Right renal cortex interstitium (tissue), 3 donors: Measurements from ENCODE around the gene NPFFR1. TPM values are rescaled to one million over a fixed set of nuclear protein-coding genes. Genes with fewer than 3 reads are reported as not detected.

Source experiments
- DNase-seq, 3 donors: peaks; one replicate each; pipeline ENCODE4 v3.0.0-alpha.2; 2013; ENCODE audit warnings: low read depth in 3 of 3, low spot score in 2 of 3
- polyA plus RNA-seq, 3 donors: library from polyadenylated mRNA; unstranded; fragments of 120-200 nt; gene quantifications; one replicate each; pipeline ENCODE4 v1.2.1, GENCODE V29; 2013; ENCODE audit not compliant: insufficient read length in 3 of 3

The NPFFR1 gene
- polyA plus RNA-seq, 3 donors = 0.12 to 0.15 (median 0.13) TPM

DNA sequence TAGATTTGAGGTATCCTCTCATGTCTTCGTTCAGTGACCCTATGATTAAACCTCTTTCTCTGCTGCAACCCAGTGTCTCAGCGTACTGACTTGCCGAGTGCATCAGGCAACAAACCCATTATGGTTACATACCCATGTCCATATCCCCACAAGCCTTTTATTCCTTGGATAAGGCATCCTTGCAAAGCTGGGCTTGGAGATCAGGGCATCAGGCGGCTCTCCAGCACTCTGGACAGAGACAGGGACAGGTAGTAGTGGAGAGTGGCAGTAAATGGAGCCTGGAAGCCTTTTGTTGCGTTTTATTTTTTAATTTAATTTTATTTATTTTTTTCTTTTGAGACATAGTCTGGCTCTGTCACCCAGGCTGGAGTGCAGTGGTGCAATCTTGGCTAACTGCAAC, 32.0 kb upstream of the NPFFR1 start:
- no peak for DNase-seq

DNA sequence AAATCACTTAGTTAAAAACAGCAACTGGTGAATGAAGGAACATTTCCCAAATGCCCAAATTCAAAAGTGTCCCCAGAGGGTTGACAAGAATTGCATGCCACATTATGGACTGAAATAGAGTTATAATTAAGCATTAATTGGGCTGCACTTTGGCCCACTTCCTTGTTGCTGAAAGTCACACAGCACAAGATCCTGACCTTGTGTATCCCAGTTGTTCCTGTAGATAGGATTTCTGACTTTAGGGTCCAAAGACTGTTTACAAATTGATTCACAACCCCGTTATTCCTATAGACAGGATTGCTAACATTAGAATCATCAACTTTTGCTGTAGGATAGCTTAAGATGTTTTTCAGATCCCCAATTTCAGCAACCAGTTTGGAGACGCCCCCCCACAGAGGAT, 31.5 kb upstream of the NPFFR1 start:
- no peak for DNase-seq

DNA sequence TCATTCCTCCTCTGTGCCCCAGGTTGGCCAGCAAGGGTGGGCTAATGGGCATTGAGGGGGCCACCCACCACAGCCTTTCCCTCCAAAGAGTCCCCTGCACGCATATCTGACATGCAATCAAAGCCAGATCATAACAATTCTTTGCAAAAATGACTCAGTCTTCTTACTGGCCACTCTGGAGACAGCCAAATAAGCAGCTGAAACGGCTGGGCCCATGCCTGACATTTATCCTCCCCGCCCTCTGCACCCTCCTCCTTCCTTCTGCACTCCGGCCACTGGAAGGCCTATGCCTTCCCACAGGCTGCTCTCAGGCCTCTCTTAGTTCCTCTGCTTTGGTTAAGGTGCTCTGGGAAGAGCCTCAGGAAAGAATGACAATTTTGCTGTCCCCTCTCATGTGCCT, 29.2 kb upstream of the NPFFR1 start:
- DNase-seq = no peak

GRCh38 chr10:70312249-70312648, 28.4 kb upstream of the NPFFR1 start:
- no peak for DNase-seq

GRCh38 chr10:70311698-70312097, 27.9 kb upstream of the NPFFR1 start:
- no peak for DNase-seq

- no peak for DNase-seq
These were observed 25.9 kb upstream of the NPFFR1 start for GRCh38 chr10:70309661-70310060.

GRCh38 chr10:70308121-70309060, 24.6 kb upstream of the NPFFR1 start:
- no peak for DNase-seq

DNA sequence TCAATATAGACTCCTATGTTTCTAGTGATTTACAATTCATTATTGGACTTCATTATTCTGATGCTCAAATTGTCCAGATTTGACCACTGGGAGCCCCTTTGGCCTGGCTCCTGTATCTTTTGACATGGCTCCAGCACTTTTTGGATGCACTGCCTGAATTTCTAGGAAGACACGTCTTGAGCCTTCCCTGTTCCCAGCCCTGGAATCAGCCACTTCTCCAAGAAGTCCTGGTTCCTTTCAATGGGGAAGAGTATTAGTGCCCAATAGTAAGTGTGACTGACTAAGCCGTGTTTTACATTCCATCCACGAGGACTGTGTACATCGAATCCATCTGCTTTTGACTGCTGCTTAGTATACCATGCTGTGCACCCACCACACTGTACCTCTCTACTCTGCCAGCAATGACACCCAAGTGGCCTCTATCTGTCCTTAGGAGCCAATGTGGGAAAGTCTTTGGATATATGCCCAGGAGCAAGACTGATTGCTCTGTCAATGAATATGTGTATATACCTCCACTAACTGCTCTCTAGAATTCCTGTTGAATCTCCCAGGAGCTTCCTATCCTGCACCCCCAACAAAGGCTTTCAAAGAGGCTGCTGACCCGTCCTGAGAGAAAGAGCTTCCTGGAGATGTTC, 23.2 kb upstream of the NPFFR1 start:
- no peak for DNase-seq

DNA sequence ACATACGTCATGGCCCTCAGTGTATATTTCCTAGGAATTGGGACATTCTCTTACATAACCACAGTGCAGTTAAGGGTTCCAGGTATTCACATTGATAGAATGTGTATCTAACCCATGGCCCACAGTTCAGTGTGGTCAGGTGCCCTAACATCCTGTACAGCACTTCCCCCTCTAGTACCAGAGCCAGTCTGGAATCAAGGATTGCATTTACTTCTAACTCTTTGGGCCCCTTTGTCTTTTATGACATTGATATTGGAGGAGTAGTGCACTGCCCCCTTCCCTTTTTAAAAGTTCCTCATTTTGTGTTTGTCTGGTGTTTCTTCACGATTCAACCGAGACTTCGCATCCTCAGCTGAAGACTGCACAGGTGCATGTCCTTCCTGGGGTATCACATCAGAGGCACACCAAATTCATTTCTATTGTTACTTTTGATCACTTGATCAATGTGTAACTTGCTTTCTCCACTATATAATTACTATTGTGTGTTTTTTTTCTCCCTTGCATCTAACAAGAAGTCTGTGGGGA, 22.4 kb upstream of the NPFFR1 start:
- no peak for DNase-seq

DNA sequence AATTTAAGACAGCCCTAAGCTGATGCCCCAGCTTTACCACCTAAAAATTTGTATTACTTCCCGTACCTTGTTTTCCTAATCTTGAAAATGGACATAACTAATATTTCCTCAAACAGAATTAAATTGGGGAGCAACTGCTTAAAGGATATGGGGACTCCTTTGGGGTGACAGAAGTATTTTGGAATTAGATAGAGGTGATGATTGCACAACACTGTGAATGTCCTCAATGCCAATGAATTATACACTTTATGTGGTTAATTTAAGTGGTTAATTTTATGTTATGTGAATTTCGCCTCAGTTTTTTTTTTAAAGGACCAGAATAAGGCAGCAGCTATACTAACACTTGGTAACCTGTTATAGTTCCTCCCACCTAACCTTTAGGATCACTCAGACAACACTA, 19.9 kb upstream of the NPFFR1 start:
- no peak for DNase-seq

DNA sequence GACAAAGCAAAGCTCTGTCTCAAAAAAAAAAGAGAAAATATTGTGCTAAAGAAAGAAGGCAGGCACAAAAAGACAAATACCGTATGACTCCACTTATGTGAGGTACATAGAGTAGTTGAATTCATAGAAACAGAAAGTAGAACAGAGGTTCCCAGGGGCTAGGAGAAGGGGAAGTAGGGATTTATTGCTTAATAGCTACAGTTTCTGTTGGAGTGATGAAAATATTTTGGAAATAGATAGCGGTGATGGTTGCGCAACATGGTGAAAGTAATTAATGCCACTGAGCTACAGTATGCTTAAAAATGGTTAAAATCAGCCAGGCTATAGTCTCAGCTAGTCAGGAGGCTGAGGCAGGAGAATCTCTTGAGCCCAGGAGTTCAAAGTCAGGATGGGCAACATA, 18.5 kb upstream of the NPFFR1 start:
- no peak for DNase-seq

GRCh38 chr10:70300908-70301597, 17.2 kb upstream of the NPFFR1 start:
- no peak for DNase-seq

DNA sequence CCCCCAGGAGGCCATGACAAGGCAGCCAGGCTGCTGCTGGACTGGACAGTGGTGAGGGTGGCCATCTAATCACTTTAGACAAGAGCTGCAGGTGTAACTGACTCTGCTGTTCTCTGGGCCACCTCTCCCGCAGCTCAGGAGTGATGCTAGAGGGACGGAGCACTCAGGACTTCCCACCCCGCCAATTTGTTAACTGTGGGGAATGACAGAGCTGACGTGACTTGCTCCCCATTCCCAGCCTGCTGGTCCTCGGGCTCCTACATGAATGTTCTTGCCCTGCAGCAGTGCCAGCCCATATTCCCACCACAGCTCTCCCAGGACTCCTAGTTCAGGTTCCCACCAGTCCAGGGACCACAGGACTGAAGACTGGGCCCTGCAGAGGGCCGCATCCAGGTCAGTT, 16.7 kb upstream of the NPFFR1 start:
- no peak for DNase-seq

DNA sequence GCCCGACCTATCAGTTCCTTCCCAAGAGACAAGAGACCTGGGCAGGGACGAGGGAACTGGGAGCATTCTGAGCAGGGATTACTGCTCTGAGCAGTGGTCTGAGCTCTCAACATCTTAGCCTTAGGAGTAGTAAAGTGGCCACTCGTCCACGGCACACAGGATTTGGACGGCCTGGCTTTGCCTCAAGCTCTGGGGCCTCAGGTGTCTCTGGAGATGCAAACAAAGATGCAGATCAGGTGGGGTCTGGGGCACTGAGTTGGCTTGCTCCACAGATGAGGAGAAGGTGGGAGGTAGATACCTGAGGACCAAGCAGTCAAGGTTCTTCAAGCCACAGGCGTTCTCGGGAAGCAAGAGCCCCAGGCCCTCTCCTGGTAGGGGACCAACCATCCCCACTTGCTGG, 16.1 kb upstream of the NPFFR1 start:
- no peak for DNase-seq

DNA sequence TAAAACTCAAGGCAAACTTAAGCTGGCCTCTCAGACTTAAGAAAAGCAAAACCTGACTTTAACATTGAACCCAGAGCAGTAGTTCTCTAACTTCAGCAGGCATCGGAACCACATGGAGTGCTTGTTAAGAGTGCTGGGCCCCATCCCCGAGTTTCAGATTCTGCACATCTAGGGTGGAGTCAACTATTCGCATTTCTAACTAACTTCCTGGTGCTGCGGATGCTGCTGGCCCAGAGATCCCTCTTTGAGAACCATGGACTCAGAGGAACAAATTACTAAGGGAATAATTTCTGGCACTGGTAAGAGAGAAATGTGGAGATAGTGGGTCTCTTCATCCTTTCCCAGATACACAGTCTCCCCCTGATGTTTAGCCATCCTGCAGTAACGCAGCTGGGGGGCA, 14.6 kb upstream of the NPFFR1 start:
- no peak for DNase-seq

- DNase-seq = no peak
These were observed 13.4 kb upstream of the NPFFR1 start for GRCh38 chr10:70297224-70297623.

DNA sequence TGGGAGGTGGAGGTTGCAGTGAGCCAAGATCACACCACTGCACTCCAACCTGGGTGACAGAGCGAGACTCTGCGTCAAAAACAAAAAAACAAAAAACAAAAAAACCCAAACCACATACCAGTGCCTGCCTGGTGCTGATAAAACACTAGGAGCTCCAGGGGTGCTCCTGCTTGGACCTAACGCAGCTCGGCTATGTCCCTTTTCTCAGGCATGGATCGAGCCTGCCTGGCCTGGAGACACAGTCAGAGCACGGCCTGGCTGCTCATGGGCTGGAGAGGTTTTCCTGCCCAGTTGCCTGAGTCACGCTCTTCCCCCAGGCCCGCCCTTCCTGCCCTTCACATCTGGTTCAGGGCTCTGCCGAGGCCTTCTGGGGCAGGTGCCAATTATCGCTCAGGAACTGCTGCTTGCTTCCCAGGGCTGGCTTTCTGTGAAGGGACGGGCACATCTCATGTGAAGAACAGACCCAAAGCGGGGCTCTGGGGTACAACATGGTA, 12.6 kb upstream of the NPFFR1 start:
- DNase-seq = no peak

GRCh38 chr10:70295926-70296325, 12.1 kb upstream of the NPFFR1 start:
- DNase-seq = no peak

- no peak for DNase-seq
These were observed 11.5 kb upstream of the NPFFR1 start for GRCh38 chr10:70295321-70295720.

- no peak for DNase-seq
These were observed 9.5 kb upstream of the NPFFR1 start for GRCh38 chr10:70293169-70293843.

DNA sequence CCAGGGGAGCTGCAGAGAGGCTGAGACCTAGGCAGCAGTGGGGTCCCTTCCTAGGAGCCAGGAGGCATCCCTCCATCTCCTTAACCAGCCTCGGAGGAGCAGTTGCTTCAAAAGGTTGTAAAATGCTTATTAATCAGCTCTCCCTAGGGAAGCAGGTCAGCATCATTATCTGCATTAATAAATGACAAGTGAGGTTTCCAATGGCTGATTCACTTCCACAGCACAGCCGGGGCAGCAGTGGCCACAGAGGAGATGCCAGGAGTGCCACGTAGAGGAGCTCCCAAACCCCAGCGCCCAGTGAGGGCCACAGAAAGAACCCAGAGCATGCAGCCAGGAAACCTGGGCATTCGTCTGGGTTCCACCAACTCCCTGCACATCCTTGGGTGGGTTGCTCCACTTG, 8.2 kb upstream of the NPFFR1 start:
- no peak for DNase-seq
